HepG2 (cell line): ENCODE data around the gene OPRM1. TPM values are rescaled to one million over a fixed set of nuclear protein-coding genes. Genes with fewer than 3 reads are reported as not detected.

Experiments used
- ATAC-seq: fragments of 200-7000 bp; cut with Tn5 transposase; 3 replicates; pipeline ENCODE4 v1.9.1; 2020; ENCODE audit warnings: mild to moderate bottlenecking, moderate library complexity
- BruUV-seq: library from RNA; stranded (reverse); fragments of 400-500 nt; replicated peaks from 2 replicates; lab custom pipeline; 2021; lab: Mats Ljungman, UMichigan
- CTCF ChIA-PET: fragments of 300-600 bp; formaldehyde crosslinking; extraction: SDS; loops from one replicate; lab custom pipeline; 2021; ENCODE audit warnings: low total read pairs, inconsistent platforms, low intra/inter-chr PET ratio; lab: Yijun Ruan, JAX
- POLR2A ChIA-PET: fragments of 350-600 bp; sonication (Branson Sonifier 250); formaldehyde crosslinking; loops from one replicate; lab custom pipeline; 2020; ENCODE audit warnings: antibody characterized with exemption, inconsistent platforms; lab: Yijun Ruan, JAX
- DNase-seq: peaks from one replicate; pipeline ENCODE4 v3.0.0-alpha.2; 2015; ENCODE audit warnings: low spot score
- FAIRE-seq: peaks from 3 replicates; lab custom pipeline; 2011; peaks lifted over from hg19 to GRCh38; lab: Jason Lieb, UNC
- H2AFZ ChIP-seq: one replicate; pipeline ENCODE4 v1.6.1; 2011; ENCODE audit warnings: low read length, inconsistent platforms
- H3K27ac ChIP-seq: fragments of 300-600 bp; 3 replicates; pipeline ENCODE4 v1.8.0; 2011; ENCODE audit warnings: mixed run types, mild to moderate bottlenecking, mixed read lengths, low read length, inconsistent platforms; ENCODE audit not compliant: insufficient read depth; ENCODE audit errors: extremely low read length
- H3K27me3 ChIP-seq, 2 experiments: fragments of 200-600 bp in 1 of 2; 2 replicates in 1 of 2; 3 replicates in 1 of 2; pipeline versions ENCODE4 v1.6.0 to v1.8.0; 2011; ENCODE audit warnings: low read length in 2 of 2, mild to moderate bottlenecking in 2 of 2, moderate library complexity in 2 of 2, inconsistent platforms in 1 of 2; ENCODE audit not compliant: insufficient read depth in 2 of 2, control insufficient read depth in 1 of 2
- H3K36me3 ChIP-seq, 2 experiments: fragments of 200-600 bp in 1 of 2; replicated peaks in 1 of 2; 2 replicates in 1 of 2; 3 replicates in 1 of 2; pipeline versions ENCODE4 v1.5.1 to v1.8.0; 2011; ENCODE audit warnings: low read length in 2 of 2, inconsistent platforms in 1 of 2; ENCODE audit not compliant: insufficient read depth in 2 of 2, control insufficient read depth in 1 of 2
- H3K4me1 ChIP-seq: 2 replicates; pipeline ENCODE4 v1.5.1; 2012; ENCODE audit warnings: low read length, inconsistent platforms; ENCODE audit not compliant: insufficient read depth
- H3K4me2 ChIP-seq: 2 replicates; pipeline ENCODE4 v1.6.0; 2011; ENCODE audit warnings: low read depth, low read length, inconsistent platforms
- H3K4me3 ChIP-seq, 3 experiments: fragments of 200-600 bp in 1 of 3; sonication (generic), shearing (Covaris generic) in 1 of 3; replicated peaks in 1 of 3; 2 replicates each; pipeline ENCODE4 v1.5.1; 2011 to 2016; ENCODE audit warnings: low read length in 3 of 3, inconsistent platforms in 2 of 3, low read depth in 2 of 3, mild to moderate bottlenecking in 2 of 3, control low read depth in 1 of 3, mixed read lengths in 1 of 3; ENCODE audit not compliant: insufficient read depth in 1 of 3
- H3K79me2 ChIP-seq: one replicate; pipeline ENCODE4 v1.6.1; 2011; ENCODE audit warnings: low read length, inconsistent platforms; ENCODE audit not compliant: insufficient read depth
- H3K9ac ChIP-seq: 2 replicates; pipeline ENCODE4 v1.6.0; 2011; ENCODE audit warnings: mild to moderate bottlenecking, low read depth, low read length, inconsistent platforms; ENCODE audit not compliant: insufficient read depth
- H3K9me3 ChIP-seq: 2 replicates; pipeline ENCODE4 v1.5.1; 2012; ENCODE audit warnings: mild to moderate bottlenecking, low read length
- H4K20me1 ChIP-seq: 2 replicates; pipeline ENCODE4 v1.6.0; 2011; ENCODE audit warnings: inconsistent platforms, mild to moderate bottlenecking, low read length, moderate library complexity; ENCODE audit not compliant: insufficient read depth
- ATF6 ChIP-seq: sonication (generic); formaldehyde crosslinking; conservative IDR thresholded peaks from 2 replicates; pipeline ENCODE4 v1.4.0; 2020; ENCODE audit warnings: missing genetic modification reagents
- BCL3 ChIP-seq: sonication (generic); formaldehyde crosslinking; IDR thresholded peaks from 2 replicates; pipeline ENCODE4 v1.5.1; 2020; ENCODE audit warnings: mild to moderate bottlenecking, missing genetic modification reagents, moderate library complexity
- HNRNPL ChIP-seq: fragments of 200-400 bp; formaldehyde crosslinking; IDR thresholded peaks from 2 replicates; pipeline ENCODE4 v1.6.1; 2017; ENCODE audit warnings: mild to moderate bottlenecking, low read depth, low read length
- SMARCE1 ChIP-seq: fragments of 450-650 bp; IDR thresholded peaks from 2 replicates; pipeline ENCODE4 v1.6.1; 2017; ENCODE audit warnings: borderline replicate concordance
- TCF7L2 ChIP-seq: IDR thresholded peaks from 2 replicates; pipeline ENCODE4 v1.6.1; 2011; ENCODE audit warnings: mild to moderate bottlenecking, low read depth, low read length, moderate library complexity
- ZEB1 ChIP-seq: IDR thresholded peaks from 2 replicates; pipeline ENCODE4 v1.6.1; 2012; ENCODE audit warnings: mild to moderate bottlenecking, low read depth, inconsistent platforms; ENCODE audit not compliant: insufficient replicate concordance
- ZNF18 ChIP-seq: sonication (generic); formaldehyde crosslinking; IDR thresholded peaks from 2 replicates; pipeline ENCODE4 v1.8.0; 2022; ENCODE audit warnings: mild to moderate bottlenecking, missing genetic modification reagents; ENCODE audit not compliant: insufficient replicate concordance
- ZNF205 ChIP-seq: IDR thresholded peaks from 2 replicates; pipeline ENCODE4 v1.6.1; 2018; ENCODE audit warnings: missing biosample characterization, missing genetic modification reagents
- ZNF329 ChIP-seq: sonication (generic); formaldehyde crosslinking; IDR thresholded peaks from 2 replicates; pipeline ENCODE4 v1.9.0; 2021; ENCODE audit warnings: low read depth, mild to moderate bottlenecking, missing genetic modification reagents
- ZNF460 ChIP-seq: sonication (generic); formaldehyde crosslinking; IDR thresholded peaks from 2 replicates; pipeline ENCODE4 v1.5.1; 2020; ENCODE audit warnings: missing genetic modification reagents, mild to moderate bottlenecking, borderline replicate concordance
- ZNF761 ChIP-seq: sonication (generic); formaldehyde crosslinking; conservative IDR thresholded peaks from 2 replicates; pipeline ENCODE4 v1.4.0; 2020; ENCODE audit warnings: mild to moderate bottlenecking, missing genetic modification reagents
- ZSCAN31 ChIP-seq: sonication (generic); formaldehyde crosslinking; IDR thresholded peaks from 2 replicates; pipeline ENCODE4 v1.5.0; 2020; ENCODE audit warnings: low read depth, mild to moderate bottlenecking, missing genetic modification reagents
- WGBS: methylation state at CpG from one replicate; pipeline ENCODE4 v1.1.6; 2017; ENCODE audit warnings: low lambda C conversion rate; 5-methylcytosine and 5-hydroxymethylcytosine counted together
- in situ Hi-C: cut with HindIII; loops from 2 replicates; pipeline ENCODE4 v1.10.0; 2017; ENCODE audit warnings: low pct_unique_long_range_greater_than_20kb; ENCODE audit not compliant: extremely low pct_ligation_motif_present
- intact Hi-C: fragments of 100-400 bp; cut with micrococcal nuclease; formaldehyde crosslinking; loops from one replicate; pipeline ENCODE4 v1.10.0; 2022; ENCODE audit not compliant: unreplicated experiment
- polyA plus RNA-seq, 8 experiments: library from polyadenylated mRNA; depleted of rRNA in 3 of 8; stranded (reverse) in 7 of 8; unstranded in 1 of 8; fragments of >200 nt; fragmentation: Illumina TruSeq in 4 of 8; extraction: Trizol in 4 of 8; gene quantifications; 2 replicates each; pipeline versions ENCODE4 v1.2.1 to v1.2.3, GENCODE V29; 2011 to 2016; ENCODE audit warnings: low read depth in 4 of 8, missing spikeins in 1 of 8, mixed read lengths in 1 of 8; ENCODE audit not compliant: insufficient read depth in 1 of 8
- total RNA-seq, 5 experiments: library from RNA; depleted of rRNA; stranded (reverse); fragments of >200 nt; fragmentation: Illumina TruSeq; extraction: Trizol; gene quantifications; 2 replicates each; pipeline ENCODE4 v1.2.3, GENCODE V29; 2016; ENCODE audit warnings: low read depth in 1 of 5

The OPRM1 gene
- total and polyA plus RNA-seq, 2 of the 13 experiments (the other 11 are each of a cell fraction or from before 2014, with no cell fraction given), result not detected

GRCh38 chr6:154112181-154112809 lies 73.3 kb downstream of the OPRM1 start (continued):
- no peak for TF ChIP-seq ZNF18

GRCh38 chr6:154113392-154113791 lies 74.4 kb downstream of the OPRM1 start:
- Histone ChIP-seq H4K20me1 (no peaks in the 10 kb centered on the region), H3K79me2 (no peaks in the 10 kb centered on the region), H3K4me1 (no peaks in the 10 kb centered on the region), H3K4me3 (no peak overlapping the region), H3K9me3 (no peaks in the 10 kb centered on the region), H2AFZ (no peak overlapping the region), H3K36me3 (no peaks in the 10 kb centered on the region), H3K27ac (no peak overlapping the region), H3K27me3 (peaks cover 0 to 2% of the 10 kb centered on the region in 2 experiments; a peak in 1 of 5 replicates), H3K9ac (no peak overlapping the region), H3K4me2 (no peak overlapping the region)
- DNase-seq, result no peak
- BruUV-seq, result no TSS peak
- ChIA-PET CTCF (no interaction called here), POLR2A (no interaction called here)
- no peak for FAIRE-seq
- in situ Hi-C loops (no loop called here), intact Hi-C loops (no loop called here)
- no peak for ATAC-seq
- 6% methylated on average over 3 of the region's 3 CpGs for WGBS
- TF ChIP-seq ZNF205 (CRISPR knock-in tag), result no peak
- no peak for TF ChIP-seq ZSCAN31 (CRISPR knock-in tag)

- POLR2A ChIA-PET, result no interaction called here
- no peaks in the 10 kb centered on the region for H3K27me3 ChIP-seq
- intact Hi-C loops (no loop called here), in situ Hi-C loops (no loop called here)
- H3K9me3 ChIP-seq, result 0 out of 2 replicates have a peak, but pooled peaks cover 4% of the 10 kb centered on the region
- no peak for ATAC-seq
- WGBS, result 0% methylated on average over 4 of the region's 4 CpGs
- TF ChIP-seq TCF7L2 (no peak), ZEB1 (no peak), HNRNPL (no peak), ATF6 (no peak), ZNF460 (CRISPR knock-in tag) (no peak), BCL3 (CRISPR knock-in tag) (no peak), ZNF329 (CRISPR knock-in tag) (no peak), SMARCE1 (no peak), ZNF761 (CRISPR knock-in tag) (no peak)
- H3K79me2 ChIP-seq, result no peaks in the 10 kb centered on the region
- no peak for DNase-seq
- H3K9ac ChIP-seq, result no peak overlapping the region
- CTCF ChIA-PET, result no interaction called here
- H2AFZ ChIP-seq, result no peak overlapping the region
- no peak overlapping the region for H3K4me2 ChIP-seq
- FAIRE-seq, result no peak
- BruUV-seq, result no TSS peak
- H4K20me1 ChIP-seq, result no peaks in the 10 kb centered on the region
- H3K27ac ChIP-seq, result no peak overlapping the region
- no peaks in the 10 kb centered on the region for H3K4me1 ChIP-seq
- H3K4me3 ChIP-seq, result no peak overlapping the region
- no peaks in the 10 kb centered on the region for H3K36me3 ChIP-seq
These were observed 78.4 kb downstream of the OPRM1 start for GRCh38 chr6:154117485-154117884.
